Measurements from ENCODE around the gene CCDC27.

Gene CCDC27

DNA sequence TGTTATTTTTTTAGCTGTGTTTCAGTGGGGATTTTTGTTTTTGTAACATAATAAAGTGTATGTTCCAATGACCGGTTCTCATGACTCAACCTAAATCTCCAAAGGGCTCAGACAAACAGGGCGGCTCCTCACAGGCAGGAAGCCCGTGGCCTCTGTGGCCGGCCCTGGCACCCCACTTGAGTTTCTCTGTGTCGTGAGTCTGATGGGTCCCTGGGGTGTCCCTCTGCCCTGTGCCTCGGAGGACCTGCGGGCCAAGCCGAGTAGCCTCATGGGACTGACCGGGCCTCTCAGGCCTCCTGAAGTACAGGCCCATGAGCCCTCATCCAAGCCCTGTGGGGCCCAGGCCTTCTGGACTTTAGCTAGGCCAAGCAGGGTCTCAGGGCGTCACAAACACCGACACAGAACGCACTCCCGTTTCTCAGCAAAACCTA lies 16.1 kb upstream of the CCDC27 start:
- H3K4me3 ChIP-seq (ENCODE audit: low read depth, low read length), result no peak overlapping the region
- TF ChIP-seq CTCF (IDR thresholded peaks at IDR 0.05; ENCODE audit: low read depth, low read length, missing control alignments), result no peak
- no peak for DNase-seq (ENCODE audit: low read depth)

GRCh38 chr1:3736708-3737107 lies 15.5 kb upstream of the CCDC27 start:
- H3K4me3 ChIP-seq (ENCODE audit: low read depth, low read length), result no peak overlapping the region
- no peak for TF ChIP-seq CTCF (IDR thresholded peaks at IDR 0.05; ENCODE audit: low read depth, low read length, missing control alignments)
- DNase-seq (ENCODE audit: low read depth), result no peak

DNA sequence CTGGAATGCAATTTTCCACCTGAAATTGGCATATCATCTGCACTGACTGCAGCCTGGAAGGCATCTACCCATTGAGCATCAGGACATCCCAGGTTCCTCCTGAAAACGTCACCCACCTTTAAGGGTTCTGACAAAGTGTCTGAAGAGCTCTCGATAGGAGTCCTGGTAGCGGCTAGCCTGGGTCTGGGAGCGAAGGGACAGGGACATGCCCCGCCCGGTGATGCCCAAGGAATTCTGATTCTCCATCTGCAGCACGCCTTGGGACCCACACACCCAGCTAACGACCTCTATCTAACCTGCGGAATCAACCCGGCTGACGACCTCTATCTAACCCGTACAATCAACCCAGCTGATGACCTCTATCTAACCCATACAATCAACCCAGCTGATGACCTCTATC lies 13.3 kb upstream of the CCDC27 start:
- no peak for DNase-seq (ENCODE audit: low read depth)
- no peak overlapping the region for H3K4me3 ChIP-seq (ENCODE audit: low read depth, low read length)
- no peak for TF ChIP-seq CTCF (IDR thresholded peaks at IDR 0.05; ENCODE audit: low read depth, low read length, missing control alignments)

DNA sequence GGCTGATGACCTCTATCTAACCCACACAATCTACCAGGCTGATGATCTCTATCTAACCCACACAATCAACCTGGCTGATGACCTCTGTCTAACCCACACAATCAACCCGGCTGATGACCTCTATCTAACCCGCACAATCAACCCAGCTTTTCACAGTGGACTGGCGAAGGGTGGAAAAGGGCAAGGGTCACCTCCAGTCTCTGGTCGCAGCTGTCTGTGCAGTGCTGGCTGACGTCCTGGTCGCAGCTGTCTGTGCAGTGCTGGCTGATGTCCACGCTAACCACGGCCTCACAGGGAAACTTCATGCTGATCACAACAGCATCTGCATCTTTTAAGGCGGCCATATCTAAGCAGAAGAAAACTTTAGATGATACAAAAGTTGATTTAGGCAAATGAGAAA lies 12.2 kb upstream of the CCDC27 start:
- H3K4me3 ChIP-seq (ENCODE audit: low read depth, low read length), result no peak overlapping the region
- TF ChIP-seq CTCF (IDR thresholded peaks at IDR 0.05; ENCODE audit: low read depth, low read length, missing control alignments), result no peak
- no peak for DNase-seq (ENCODE audit: low read depth)

DNA sequence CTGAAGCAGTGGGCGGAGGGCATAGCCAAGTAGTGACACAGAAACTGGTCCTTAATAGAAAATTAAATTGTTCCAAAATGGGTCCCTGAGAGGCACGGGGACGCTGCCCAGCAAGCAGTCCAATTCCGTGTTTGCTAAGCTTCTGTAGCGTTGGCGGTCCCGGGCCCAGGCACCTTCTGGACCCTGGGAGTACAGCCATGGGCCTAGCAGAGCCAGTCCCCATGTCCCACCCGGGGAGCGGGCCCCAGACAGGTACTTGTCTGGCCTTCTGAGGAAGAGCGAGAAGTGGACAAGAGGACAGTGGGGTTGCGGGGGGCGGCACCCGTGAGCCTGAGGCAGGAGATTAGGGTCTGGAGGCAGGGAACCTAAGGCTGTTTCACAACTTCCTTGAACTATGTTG lies 11.5 kb upstream of the CCDC27 start:
- no peak for DNase-seq (ENCODE audit: low read depth)
- no peak for TF ChIP-seq CTCF (IDR thresholded peaks at IDR 0.05; ENCODE audit: low read depth, low read length, missing control alignments)
- H3K4me3 ChIP-seq (ENCODE audit: low read depth, low read length), result no peak overlapping the region

DNA sequence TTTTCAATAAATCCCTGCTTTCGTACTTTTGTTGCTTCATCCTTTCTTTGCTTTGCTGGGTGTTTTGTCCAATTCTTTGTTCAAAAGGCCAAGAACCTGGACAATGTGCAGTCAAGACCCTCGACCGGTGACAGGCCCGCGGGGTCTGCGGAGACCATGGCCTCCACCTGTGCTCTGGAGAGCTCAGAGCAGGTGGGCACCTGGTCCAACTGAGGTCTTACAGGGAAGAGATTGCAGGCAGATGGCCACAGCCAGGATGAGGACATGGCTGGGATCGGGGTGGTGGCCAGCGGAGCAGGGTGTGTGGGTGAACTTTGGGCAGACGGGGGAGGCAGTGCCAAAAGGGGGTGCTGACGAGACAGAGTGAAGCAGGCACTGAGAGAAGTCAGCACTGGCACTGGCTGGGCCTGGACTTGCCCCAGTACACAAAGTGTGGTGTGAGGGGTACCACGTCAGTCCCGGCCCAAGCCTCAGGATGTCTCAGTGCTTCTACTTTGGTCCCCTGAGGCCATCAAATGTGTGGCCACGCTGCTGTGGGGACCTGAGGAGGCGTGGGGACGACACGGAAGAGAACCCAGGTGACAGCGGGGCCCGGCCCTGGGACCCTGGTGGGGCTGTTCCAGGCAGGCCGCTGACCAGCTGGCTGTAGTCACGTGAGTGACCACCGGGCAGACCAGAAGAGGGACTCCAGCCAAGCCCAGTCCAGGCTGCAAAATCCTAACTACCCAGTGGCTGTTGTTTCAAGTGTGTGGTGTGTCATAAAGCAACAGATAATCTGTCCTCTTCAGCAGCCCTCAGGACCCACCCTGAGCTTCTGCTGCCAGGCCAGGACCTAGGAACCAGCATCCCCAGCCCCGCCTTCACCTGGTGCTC lies 10.4 kb upstream of the CCDC27 start:
- no peak for DNase-seq (ENCODE audit: low read depth)
- no peak overlapping the region for H3K4me3 ChIP-seq (ENCODE audit: low read depth, low read length)
- TF ChIP-seq CTCF (IDR thresholded peaks at IDR 0.05; ENCODE audit: low read depth, low read length, missing control alignments), result no peak

Data from GM12864 (cell line).